HepG2 (cell line): ENCODE results near the gene SMIM1. TPM values are rescaled to one million over a fixed set of nuclear protein-coding genes. Genes with fewer than 3 reads are reported as not detected.

Experiments used
- ATAC-seq: fragments of 200-7000 bp; cut with Tn5 transposase; 3 replicates; pipeline ENCODE4 v1.9.1; 2020; ENCODE audit warnings: mild to moderate bottlenecking, moderate library complexity
- BruUV-seq: library from RNA; stranded (reverse); fragments of 400-500 nt; replicated peaks from 2 replicates; lab custom pipeline; 2021; lab: Mats Ljungman, UMichigan
- CTCF ChIA-PET: fragments of 300-600 bp; formaldehyde crosslinking; extraction: SDS; loops from one replicate; lab custom pipeline; 2021; ENCODE audit warnings: low total read pairs, inconsistent platforms, low intra/inter-chr PET ratio; lab: Yijun Ruan, JAX
- POLR2A ChIA-PET: fragments of 350-600 bp; sonication (Branson Sonifier 250); formaldehyde crosslinking; loops from one replicate; lab custom pipeline; 2020; ENCODE audit warnings: antibody characterized with exemption, inconsistent platforms; lab: Yijun Ruan, JAX
- DNase-seq: peaks from one replicate; pipeline ENCODE4 v3.0.0-alpha.2; 2015; ENCODE audit warnings: low spot score
- FAIRE-seq: peaks from 3 replicates; lab custom pipeline; 2011; peaks lifted over from hg19 to GRCh38; lab: Jason Lieb, UNC
- H2AFZ ChIP-seq: one replicate; pipeline ENCODE4 v1.6.1; 2011; ENCODE audit warnings: low read length, inconsistent platforms
- H3K27ac ChIP-seq: fragments of 300-600 bp; 3 replicates; pipeline ENCODE4 v1.8.0; 2011; ENCODE audit warnings: mixed run types, mild to moderate bottlenecking, mixed read lengths, low read length, inconsistent platforms; ENCODE audit not compliant: insufficient read depth; ENCODE audit errors: extremely low read length
- H3K27me3 ChIP-seq, 2 experiments: fragments of 200-600 bp in 1 of 2; 2 replicates in 1 of 2; 3 replicates in 1 of 2; pipeline versions ENCODE4 v1.6.0 to v1.8.0; 2011; ENCODE audit warnings: low read length in 2 of 2, mild to moderate bottlenecking in 2 of 2, moderate library complexity in 2 of 2, inconsistent platforms in 1 of 2; ENCODE audit not compliant: insufficient read depth in 2 of 2, control insufficient read depth in 1 of 2
- H3K36me3 ChIP-seq, 2 experiments: fragments of 200-600 bp in 1 of 2; replicated peaks in 1 of 2; 2 replicates in 1 of 2; 3 replicates in 1 of 2; pipeline versions ENCODE4 v1.5.1 to v1.8.0; 2011; ENCODE audit warnings: low read length in 2 of 2, inconsistent platforms in 1 of 2; ENCODE audit not compliant: insufficient read depth in 2 of 2, control insufficient read depth in 1 of 2
- H3K4me1 ChIP-seq: 2 replicates; pipeline ENCODE4 v1.5.1; 2012; ENCODE audit warnings: low read length, inconsistent platforms; ENCODE audit not compliant: insufficient read depth
- H3K4me2 ChIP-seq: 2 replicates; pipeline ENCODE4 v1.6.0; 2011; ENCODE audit warnings: low read depth, low read length, inconsistent platforms
- H3K4me3 ChIP-seq, 3 experiments: fragments of 200-600 bp in 1 of 3; sonication (generic), shearing (Covaris generic) in 1 of 3; replicated peaks in 1 of 3; 2 replicates each; pipeline ENCODE4 v1.5.1; 2011 to 2016; ENCODE audit warnings: low read length in 3 of 3, inconsistent platforms in 2 of 3, low read depth in 2 of 3, mild to moderate bottlenecking in 2 of 3, control low read depth in 1 of 3, mixed read lengths in 1 of 3; ENCODE audit not compliant: insufficient read depth in 1 of 3
- H3K79me2 ChIP-seq: one replicate; pipeline ENCODE4 v1.6.1; 2011; ENCODE audit warnings: low read length, inconsistent platforms; ENCODE audit not compliant: insufficient read depth
- H3K9ac ChIP-seq: 2 replicates; pipeline ENCODE4 v1.6.0; 2011; ENCODE audit warnings: mild to moderate bottlenecking, low read depth, low read length, inconsistent platforms; ENCODE audit not compliant: insufficient read depth
- H3K9me3 ChIP-seq: 2 replicates; pipeline ENCODE4 v1.5.1; 2012; ENCODE audit warnings: mild to moderate bottlenecking, low read length
- H4K20me1 ChIP-seq: 2 replicates; pipeline ENCODE4 v1.6.0; 2011; ENCODE audit warnings: inconsistent platforms, mild to moderate bottlenecking, low read length, moderate library complexity; ENCODE audit not compliant: insufficient read depth
- ARNT2 ChIP-seq: sonication (generic); formaldehyde crosslinking; IDR thresholded peaks from 2 replicates; pipeline ENCODE4 v1.8.0; 2022; ENCODE audit warnings: mild to moderate bottlenecking, low read depth, missing genetic modification reagents, moderate library complexity
- ATF7-NPFF ChIP-seq: sonication (generic); formaldehyde crosslinking; IDR thresholded peaks from 2 replicates; pipeline ENCODE4 v1.8.1; 2023; ENCODE audit warnings: mild to moderate bottlenecking, low read depth, missing genetic modification reagents, moderate library complexity
- CBX2 ChIP-seq, 2 experiments: fragments of 200-600 bp in 1 of 2; sonication (generic); formaldehyde crosslinking in 1 of 2; IDR thresholded peaks; 2 replicates each; pipeline versions ENCODE4 v1.7.0 to v1.8.1; 2018 to 2022; ENCODE audit warnings: low read depth in 2 of 2, low read length in 1 of 2, mild to moderate bottlenecking in 1 of 2, missing genetic modification reagents in 1 of 2
- GTF3A ChIP-seq: sonication (generic); formaldehyde crosslinking; conservative IDR thresholded peaks from 2 replicates; pipeline ENCODE4 v1.4.0; 2020; ENCODE audit warnings: mild to moderate bottlenecking, missing genetic modification reagents
- IRF9 ChIP-seq: sonication (generic); formaldehyde crosslinking; IDR thresholded peaks from 2 replicates; pipeline ENCODE4 v1.8.0; 2022; ENCODE audit warnings: missing genetic modification reagents, mild to moderate bottlenecking, borderline replicate concordance
- PHF20 ChIP-seq: sonication (generic); formaldehyde crosslinking; IDR thresholded peaks from 2 replicates; pipeline ENCODE4 v1.5.0; 2020; ENCODE audit warnings: mild to moderate bottlenecking, missing genetic modification reagents
- RCOR2 ChIP-seq: IDR thresholded peaks from 2 replicates; pipeline ENCODE4 v1.6.1; 2016; ENCODE audit warnings: missing biosample characterization, missing genetic modification reagents
- SCMH1 ChIP-seq: sonication (generic); formaldehyde crosslinking; IDR thresholded peaks from 2 replicates; pipeline ENCODE4 v1.9.0; 2021; ENCODE audit warnings: missing genetic modification reagents, mild to moderate bottlenecking, borderline replicate concordance
- ZNF17 ChIP-seq: sonication (generic); formaldehyde crosslinking; IDR thresholded peaks from 2 replicates; pipeline ENCODE4 v1.5.0; 2020; ENCODE audit warnings: mild to moderate bottlenecking, missing genetic modification reagents
- ZNF674 ChIP-seq: sonication (generic); formaldehyde crosslinking; IDR thresholded peaks from 2 replicates; pipeline ENCODE4 v1.5.0; 2020; ENCODE audit warnings: low read depth, mild to moderate bottlenecking, missing genetic modification reagents
- ZXDC ChIP-seq: sonication (generic); formaldehyde crosslinking; IDR thresholded peaks from 2 replicates; pipeline ENCODE4 v1.5.0; 2020; ENCODE audit warnings: mild to moderate bottlenecking, missing genetic modification reagents
- ZZZ3 ChIP-seq: sonication (generic); formaldehyde crosslinking; IDR thresholded peaks from 2 replicates; pipeline ENCODE4 v1.4.0; 2020; ENCODE audit warnings: missing genetic modification reagents, mild to moderate bottlenecking, borderline replicate concordance
- WGBS: methylation state at CpG from one replicate; pipeline ENCODE4 v1.1.6; 2017; ENCODE audit warnings: low lambda C conversion rate; 5-methylcytosine and 5-hydroxymethylcytosine counted together
- in situ Hi-C: cut with HindIII; loops from 2 replicates; pipeline ENCODE4 v1.10.0; 2017; ENCODE audit warnings: low pct_unique_long_range_greater_than_20kb; ENCODE audit not compliant: extremely low pct_ligation_motif_present
- intact Hi-C: fragments of 100-400 bp; cut with micrococcal nuclease; formaldehyde crosslinking; loops from one replicate; pipeline ENCODE4 v1.10.0; 2022; ENCODE audit not compliant: unreplicated experiment
- polyA plus RNA-seq, 8 experiments: library from polyadenylated mRNA; depleted of rRNA in 3 of 8; stranded (reverse) in 7 of 8; unstranded in 1 of 8; fragments of >200 nt; fragmentation: Illumina TruSeq in 4 of 8; extraction: Trizol in 4 of 8; gene quantifications; 2 replicates each; pipeline versions ENCODE4 v1.2.1 to v1.2.3, GENCODE V29; 2011 to 2016; ENCODE audit warnings: low read depth in 4 of 8, missing spikeins in 1 of 8, mixed read lengths in 1 of 8; ENCODE audit not compliant: insufficient read depth in 1 of 8
- total RNA-seq, 5 experiments: library from RNA; depleted of rRNA; stranded (reverse); fragments of >200 nt; fragmentation: Illumina TruSeq; extraction: Trizol; gene quantifications; 2 replicates each; pipeline ENCODE4 v1.2.3, GENCODE V29; 2016; ENCODE audit warnings: low read depth in 1 of 5

SMIM1 gene
- total and polyA plus RNA-seq, 2 of the 13 experiments (the other 11 are each of a cell fraction or from before 2014, with no cell fraction given), result 12.4 to 56.3 TPM

- no peak overlapping the region for H2AFZ ChIP-seq
- H3K27me3 ChIP-seq, result no peaks in the 10 kb centered on the region
- 85% methylated on average over 8 of the region's 8 CpGs for WGBS
- H3K4me3 ChIP-seq, result no peak overlapping the region
- H3K27ac ChIP-seq, result no peak overlapping the region
- peaks cover 10 to 26% of the 10 kb centered on the region in 2 experiments; a peak in 4 of 5 replicates for H3K36me3 ChIP-seq
- H3K9ac ChIP-seq, result no peak overlapping the region
- POLR2A ChIA-PET, result no interaction called here
- H3K4me1 ChIP-seq, result no peaks in the 10 kb centered on the region
- ATAC-seq, result no peak
- no TSS peak for BruUV-seq
- intact Hi-C loops (no loop called here), in situ Hi-C loops (no loop called here)
- no peak for DNase-seq
- CTCF ChIA-PET, result no interaction called here
- no peaks in the 10 kb centered on the region for H4K20me1 ChIP-seq
- H3K79me2 ChIP-seq, result no peaks in the 10 kb centered on the region
- H3K9me3 ChIP-seq, result no peaks in the 10 kb centered on the region
- FAIRE-seq, result no peak
- no peak overlapping the region for H3K4me2 ChIP-seq
- TF ChIP-seq IRF9 (CRISPR knock-in tag) (no peak), PHF20 (CRISPR knock-in tag) (no peak), ARNT2 (no peak), ZXDC (CRISPR knock-in tag) (no peak), ZZZ3 (CRISPR knock-in tag) (no peak), ZNF17 (no peak), ATF7-NPFF (CRISPR knock-in tag) (no peak), CBX2 (IDR thresholded peaks at IDR 0.05; ENCODE audit: low read depth, low read length) (no peak), CBX2 (CRISPR knock-in tag; IDR thresholded peaks at IDR 0.05; ENCODE audit: low read depth) (no peak), SCMH1 (no peak), ZNF674 (CRISPR knock-in tag) (no peak), GTF3A (CRISPR knock-in tag) (no peak), RCOR2 (no peak)
These were observed 47.8 kb downstream of the SMIM1 start for GRCh38 chr1:3820316-3820715.
